Smooth muscle cell (in vitro differentiated cells): Measurements from ENCODE around the gene MCC. TPM values are rescaled to one million over a fixed set of nuclear protein-coding genes. Genes with fewer than 3 reads are reported as not detected.

ENCODE experiments used
- DNase-seq: peaks from one replicate; lab custom pipeline; 2025; ENCODE audit not compliant: unreplicated experiment; lab: John Stamatoyannopoulos, UW
- H2AFZ ChIP-seq: fragments of 200-600 bp; sonication (generic); 2 replicates; pipeline ENCODE4 v1.6.0; 2016; ENCODE audit warnings: antibody characterized with exemption, low read depth, mild to moderate bottlenecking
- H3F3A ChIP-seq: fragments of 200-600 bp; sonication (generic); 2 replicates; pipeline ENCODE4 v1.6.0; 2017; ENCODE audit warnings: antibody characterized with exemption, low read depth
- H3K27ac ChIP-seq: fragments of 200-600 bp; sonication (generic); 2 replicates; pipeline ENCODE4 v1.5.1; 2016; ENCODE audit warnings: low read depth, mild to moderate bottlenecking
- H3K27me3 ChIP-seq: fragments of 200-600 bp; sonication (generic); 2 replicates; pipeline ENCODE4 v1.6.1; 2016; ENCODE audit warnings: low read depth, mild to moderate bottlenecking
- H3K36me3 ChIP-seq: fragments of 200-600 bp; sonication (generic); 2 replicates; pipeline ENCODE4 v1.5.1; 2016; ENCODE audit warnings: low read depth
- H3K4me1 ChIP-seq: fragments of 200-600 bp; sonication (generic); 2 replicates; pipeline ENCODE4 v1.5.1; 2016; ENCODE audit warnings: low read depth
- H3K4me2 ChIP-seq: fragments of 200-600 bp; sonication (generic); 2 replicates; pipeline ENCODE4 v1.6.0; 2016; ENCODE audit warnings: mild to moderate bottlenecking
- H3K4me3 ChIP-seq: fragments of 200-600 bp; sonication (generic); 2 replicates; pipeline ENCODE4 v1.5.1; 2016; ENCODE audit warnings: mild to moderate bottlenecking
- H3K79me2 ChIP-seq: fragments of 200-600 bp; sonication (generic); 2 replicates; pipeline ENCODE4 v1.6.0; 2016; ENCODE audit warnings: low read depth, mild to moderate bottlenecking
- H3K9ac ChIP-seq: fragments of 200-600 bp; sonication (generic); 2 replicates; pipeline ENCODE4 v1.6.0; 2016; ENCODE audit warnings: low read depth
- H3K9me3 ChIP-seq: fragments of 200-600 bp; sonication (generic); replicated peaks from 2 replicates; pipeline ENCODE4 v1.5.1; 2016; ENCODE audit warnings: low read depth
- H4K20me1 ChIP-seq: fragments of 200-600 bp; sonication (generic); 2 replicates; pipeline ENCODE4 v1.6.0; 2016; ENCODE audit warnings: low read depth
- CTCF ChIP-seq: fragments of 200-600 bp; sonication (generic); IDR thresholded peaks from 2 replicates; pipeline ENCODE4 v1.5.1; 2017; ENCODE audit warnings: borderline replicate concordance, mild to moderate bottlenecking, antibody characterized with exemption; ENCODE audit not compliant: insufficient read depth, poor library complexity, severe bottlenecking
- WGBS: methylation state at CpG from one replicate; pipeline ENCODE4 v1.1.7; 2016; ENCODE audit warnings: low lambda C conversion rate; 5-methylcytosine and 5-hydroxymethylcytosine counted together
- polyA plus RNA-seq: library from polyadenylated mRNA; unstranded; fragments of >200 nt; fragmentation: Nextera tagmentation; extraction: Ambion mirVana; gene quantifications from 2 replicates; pipeline ENCODE4 v1.2.1, GENCODE V29; 2016
- total RNA-seq: library from RNA; depleted of rRNA; stranded (reverse); fragments of >200 nt; gene quantifications from 2 replicates; pipeline ENCODE4 v1.2.3, GENCODE V29; 2014

Gene MCC
- total and polyA plus RNA-seq, 2 experiments from 2014 or later: 5.8 to 19.2 TPM

- H3K27ac ChIP-seq: no peak overlapping the region
- DNase-seq: no peak
- no peaks in the 10 kb centered on the region for H3K27me3 ChIP-seq
- H3K36me3 ChIP-seq: no peaks in the 10 kb centered on the region
- H3K4me3 ChIP-seq: no peak overlapping the region
- H3K4me2 ChIP-seq: no peak overlapping the region
- no peak for TF ChIP-seq CTCF
- no peaks in the 10 kb centered on the region for H3K79me2 ChIP-seq
- H4K20me1 ChIP-seq: peaks cover 96% of the 10 kb centered on the region
- no peak overlapping the region for H3K9ac ChIP-seq
- 50% methylated on average over 5 of the region's 5 CpGs for WGBS
- H3F3A ChIP-seq: no peaks in the 10 kb centered on the region
- H3K4me1 ChIP-seq: peaks cover 14% of the 10 kb centered on the region
- H3K9me3 ChIP-seq: no peaks in the 10 kb centered on the region
- no peak overlapping the region for H2AFZ ChIP-seq
These were observed 286.5 kb downstream of the MCC start for GRCh38 chr5:113201715-113202114.

GRCh38 chr5:113199122-113199905, 288.9 kb downstream of the MCC start:
- Histone ChIP-seq H3K4me1 (peaks cover 14% of the 10 kb centered on the region), H3K4me3 (no peak overlapping the region), H3K27ac (no peak overlapping the region), H3K4me2 (no peak overlapping the region), H3K79me2 (no peaks in the 10 kb centered on the region), H3K27me3 (no peaks in the 10 kb centered on the region), H2AFZ (no peak overlapping the region), H3K9me3 (no peaks in the 10 kb centered on the region), H3K9ac (no peak overlapping the region), H3K36me3 (no peaks in the 10 kb centered on the region), H4K20me1 (peaks cover 78% of the 10 kb centered on the region), H3F3A (no peaks in the 10 kb centered on the region)
- WGBS: 77% methylated on average over 5 of the region's 5 CpGs
- no peak for TF ChIP-seq CTCF
- no peak for DNase-seq

GRCh38 chr5:113197456-113198200, 290.6 kb downstream of the MCC start:
- 87% methylated on average over 7 of the region's 7 CpGs for WGBS

More at GRCh38 chr5:113197456-113198200, 290.6 kb downstream of the MCC start:
- Histone ChIP-seq H3K27ac (no peak overlapping the region), H3F3A (no peaks in the 10 kb centered on the region), H3K36me3 (no peaks in the 10 kb centered on the region), H3K4me3 (no peak overlapping the region), H3K79me2 (no peaks in the 10 kb centered on the region), H4K20me1 (peaks cover 61% of the 10 kb centered on the region), H3K9me3 (no peaks in the 10 kb centered on the region), H2AFZ (no peak overlapping the region), H3K4me2 (no peak overlapping the region), H3K9ac (no peak overlapping the region), H3K4me1 (peaks cover 4% of the 10 kb centered on the region), H3K27me3 (no peaks in the 10 kb centered on the region)
- no peak for DNase-seq
- no peak for TF ChIP-seq CTCF
